PFSK-1 (cell line): Measurements from ENCODE around the gene STXBP5.

Source experiments
- POLR2AphosphoS5 ChIP-seq: IDR thresholded peaks from 2 replicates; pipeline ENCODE4 v1.6.1; 2012; ENCODE audit warnings: low read depth, mild to moderate bottlenecking, control low read depth, low read length, moderate library complexity
- SIN3A ChIP-seq: IDR thresholded peaks from 2 replicates; pipeline ENCODE4 v1.6.1; 2012; ENCODE audit warnings: mild to moderate bottlenecking, low read length, moderate library complexity, borderline replicate concordance; ENCODE audit not compliant: insufficient read depth
- TAF1 ChIP-seq: IDR thresholded peaks from 2 replicates; pipeline ENCODE4 v1.6.1; 2012; ENCODE audit warnings: low read length, control low read depth, borderline replicate concordance; ENCODE audit not compliant: insufficient read depth
- TF ChIP-seq, protein P1 (sequence below), 2 experiments: IDR thresholded peaks; 2 replicates each; pipeline versions ENCODE4 v1.6.1 to v1.8.0; 2011 to 2012; ENCODE audit warnings: low read depth in 2 of 2, low read length in 2 of 2, control low read depth in 1 of 2, inconsistent platforms in 1 of 2, mild to moderate bottlenecking in 1 of 2, moderate library complexity in 1 of 2; ENCODE audit not compliant: insufficient read depth in 1 of 2

DNA sequence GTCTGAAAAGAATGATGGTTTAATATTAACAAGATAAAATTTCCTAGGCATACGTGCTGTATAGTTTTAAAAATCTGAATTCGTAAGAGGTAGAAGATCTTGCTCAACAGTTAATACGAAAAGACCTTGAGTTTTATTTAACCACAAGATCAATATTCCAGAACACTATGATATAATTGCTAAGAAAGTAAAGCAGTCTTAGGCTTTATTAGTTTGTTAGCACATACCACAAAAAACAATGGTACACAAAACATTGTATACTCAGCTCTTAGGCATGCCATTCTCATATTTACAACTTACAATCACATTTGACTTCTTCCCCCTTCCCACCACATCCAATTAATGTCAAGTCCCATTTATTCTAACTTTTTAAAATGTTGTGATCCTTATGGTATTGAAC, 24.4 kb upstream of the STXBP5 start:
- TF ChIP-seq POLR2AphosphoS5 (no peak), SIN3A (no peak), TAF1 (no peak)
- TF ChIP-seq, protein P1, sequence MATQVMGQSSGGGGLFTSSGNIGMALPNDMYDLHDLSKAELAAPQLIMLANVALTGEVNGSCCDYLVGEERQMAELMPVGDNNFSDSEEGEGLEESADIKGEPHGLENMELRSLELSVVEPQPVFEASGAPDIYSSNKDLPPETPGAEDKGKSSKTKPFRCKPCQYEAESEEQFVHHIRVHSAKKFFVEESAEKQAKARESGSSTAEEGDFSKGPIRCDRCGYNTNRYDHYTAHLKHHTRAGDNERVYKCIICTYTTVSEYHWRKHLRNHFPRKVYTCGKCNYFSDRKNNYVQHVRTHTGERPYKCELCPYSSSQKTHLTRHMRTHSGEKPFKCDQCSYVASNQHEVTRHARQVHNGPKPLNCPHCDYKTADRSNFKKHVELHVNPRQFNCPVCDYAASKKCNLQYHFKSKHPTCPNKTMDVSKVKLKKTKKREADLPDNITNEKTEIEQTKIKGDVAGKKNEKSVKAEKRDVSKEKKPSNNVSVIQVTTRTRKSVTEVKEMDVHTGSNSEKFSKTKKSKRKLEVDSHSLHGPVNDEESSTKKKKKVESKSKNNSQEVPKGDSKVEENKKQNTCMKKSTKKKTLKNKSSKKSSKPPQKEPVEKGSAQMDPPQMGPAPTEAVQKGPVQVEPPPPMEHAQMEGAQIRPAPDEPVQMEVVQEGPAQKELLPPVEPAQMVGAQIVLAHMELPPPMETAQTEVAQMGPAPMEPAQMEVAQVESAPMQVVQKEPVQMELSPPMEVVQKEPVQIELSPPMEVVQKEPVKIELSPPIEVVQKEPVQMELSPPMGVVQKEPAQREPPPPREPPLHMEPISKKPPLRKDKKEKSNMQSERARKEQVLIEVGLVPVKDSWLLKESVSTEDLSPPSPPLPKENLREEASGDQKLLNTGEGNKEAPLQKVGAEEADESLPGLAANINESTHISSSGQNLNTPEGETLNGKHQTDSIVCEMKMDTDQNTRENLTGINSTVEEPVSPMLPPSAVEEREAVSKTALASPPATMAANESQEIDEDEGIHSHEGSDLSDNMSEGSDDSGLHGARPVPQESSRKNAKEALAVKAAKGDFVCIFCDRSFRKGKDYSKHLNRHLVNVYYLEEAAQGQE (IDR thresholded peaks at IDR 0.05; ENCODE audit: insufficient read depth in 1 of 2, low read depth in 2 of 2, low read length in 2 of 2) = no peak
